Prostate gland (tissue), 2 donors: ENCODE measurements around the gene PPARA. TPM values are rescaled to one million over a fixed set of nuclear protein-coding genes. Genes with fewer than 3 reads are reported as not detected.
A peak's percentile ranks its signal among the peaks of the same experiment; 100 is the strongest.

Experiments used
- DNase-seq: peaks from one replicate; pipeline ENCODE4 v3.0.0-alpha.2; 2019; ENCODE audit warnings: low spot score
- H3K27ac ChIP-seq, 2 donors: fragments of 200-600 bp; sonication (generic); 2 replicates each; pipeline ENCODE4 v1.5.1; 2017 to 2019
- H3K27me3 ChIP-seq: fragments of 200-600 bp; sonication (generic); replicated peaks from 2 replicates; pipeline ENCODE4 v1.5.1; 2019; ENCODE audit not compliant: insufficient read depth
- H3K36me3 ChIP-seq, 2 donors: fragments of 200-600 bp; sonication (generic); 1 replicate in 1 of 2; 2 replicates in 1 of 2; pipeline versions ENCODE4 v1.5.1 to v1.8.1; 2017 to 2019
- H3K4me1 ChIP-seq: fragments of 200-600 bp; sonication (generic); replicated peaks from 2 replicates; pipeline ENCODE4 v1.5.1; 2019
- H3K4me3 ChIP-seq, 2 donors: fragments of 200-600 bp; sonication (generic); 2 replicates each; pipeline ENCODE4 v1.5.1; 2017 to 2019
- H3K9me3 ChIP-seq: fragments of 200-600 bp; sonication (generic); 2 replicates; pipeline ENCODE4 v1.5.1; 2017
- CTCF ChIP-seq, 4 experiments: fragments of 200-600 bp in 2 of 4; fragments of 450-650 bp in 2 of 4; sonication (generic) in 2 of 4; IDR thresholded peaks; 1 replicate in 3 of 4; 2 replicates in 1 of 4; pipeline ENCODE4 v1.5.1; 2016 to 2019; ENCODE audit warnings: antibody characterized with exemption in 4 of 4, mild to moderate bottlenecking in 2 of 4, moderate library complexity in 2 of 4
- POLR2A ChIP-seq: fragments of 450-650 bp; IDR thresholded peaks from one replicate; pipeline ENCODE4 v1.6.1; 2016; ENCODE audit warnings: antibody characterized with exemption, mild to moderate bottlenecking
- POLR2AphosphoS5 ChIP-seq: sonication (generic); formaldehyde crosslinking; IDR thresholded peaks from one replicate; pipeline ENCODE4 v1.6.1; 2017; ENCODE audit warnings: antibody characterized with exemption
- WGBS: methylation state at CpG from one replicate; pipeline ENCODE4 v1.1.5; 2018; 5-methylcytosine and 5-hydroxymethylcytosine counted together
- intact Hi-C: fragments of 100-400 bp; cut with DNase I; formaldehyde crosslinking; loops from one replicate; pipeline ENCODE4 v1.14.2; 2022
- total RNA-seq, 2 donors: library from RNA; depleted of rRNA; stranded (reverse); fragments of >200 nt; gene quantifications; one replicate each; pipeline ENCODE4 v1.1.0, GENCODE V29; 2016

Gene PPARA
- total RNA-seq = 10 to 100 TPM; 21.2 to 27.3 TPM

GRCh38 chr22:46150034-46150654 is at the start of gene PPARA:
Gene PPARA (plus strand): TSS chr22:46150526. CDS start chr22:46198384, 47,858 bp downstream.
- peak within 1 kb of the TSS; percentile 91 to 93 for H3K27ac ChIP-seq
- intact Hi-C loops = loop anchor here (5.0 kb wide), 1 partner anchor 117 kb away; the partner anchor contains the start of gene TTC38
- under 1% methylated on average over 30 of the region's 98 CpGs for WGBS
- no peaks in the 10 kb centered on the region for H3K36me3 ChIP-seq
- H3K4me3 ChIP-seq = peak within 1 kb of the TSS; percentile 68 to 94
- peak; percentile 91 for DNase-seq
- no peaks in the 10 kb centered on the region for H3K27me3 ChIP-seq
- H3K9me3 ChIP-seq = no peaks in the 10 kb centered on the region
- TF ChIP-seq POLR2A (peak; percentile 56), POLR2AphosphoS5 (no peak), CTCF (IDR thresholded peaks at IDR 0.05) (peak in 1 of 4 experiments; percentile 15)
- H3K4me1 ChIP-seq = no peaks in the 10 kb centered on the region

- DNase-seq = no peak
- 79% methylated on average over 11 of the region's 11 CpGs for WGBS
- Histone ChIP-seq H3K9me3 (no peaks in the 10 kb centered on the region), H3K4me1 (peaks cover 48% of the 10 kb centered on the region), H3K27ac (peak overlapping the region; percentile 89 to 91), H3K27me3 (no peaks in the 10 kb centered on the region), H3K36me3 (peaks cover 0 to 31% of the 10 kb centered on the region in 2 donors), H3K4me3 (no peak overlapping the region)
- TF ChIP-seq POLR2A (no peak), POLR2AphosphoS5 (no peak), CTCF (IDR thresholded peaks at IDR 0.05) (no peak)
- intact Hi-C loops = no loop called here
Measured at GRCh38 chr22:46102159-46102558, 48.2 kb upstream of the PPARA start.

- peaks cover 54% of the 10 kb centered on the region for H3K4me1 ChIP-seq
- H3K9me3 ChIP-seq = no peaks in the 10 kb centered on the region
- H3K4me3 ChIP-seq = no peak overlapping the region
- H3K36me3 ChIP-seq = peaks cover 0 to 30% of the 10 kb centered on the region in 2 donors
- no peak for TF ChIP-seq CTCF (IDR thresholded peaks at IDR 0.05)
- TF ChIP-seq POLR2AphosphoS5 = no peak
- no peak for TF ChIP-seq POLR2A
- DNase-seq = no peak
- WGBS = 62% methylated on average over 13 of the region's 13 CpGs
- H3K27ac ChIP-seq = peak overlapping the region; percentile 89 to 91
- intact Hi-C loops = no loop called here
- no peaks in the 10 kb centered on the region for H3K27me3 ChIP-seq
Measured at GRCh38 chr22:46102752-46103151, 47.6 kb upstream of the PPARA start.

- Histone ChIP-seq H3K36me3 (peaks cover 0 to 26% of the 10 kb centered on the region in 2 donors), H3K27me3 (no peaks in the 10 kb centered on the region), H3K9me3 (no peaks in the 10 kb centered on the region), H3K4me1 (peaks cover 59% of the 10 kb centered on the region), H3K27ac (peak overlapping the region; percentile 89 to 91), H3K4me3 (no peak overlapping the region)
- no peak for TF ChIP-seq POLR2A
- no peak for TF ChIP-seq POLR2AphosphoS5
- TF ChIP-seq CTCF (IDR thresholded peaks at IDR 0.05) = no peak
- DNase-seq = no peak
- WGBS = 80% methylated on average over 13 of the region's 13 CpGs
- intact Hi-C loops = no loop called here
Measured at GRCh38 chr22:46103181-46103580, 47.1 kb upstream of the PPARA start.

- TF ChIP-seq POLR2AphosphoS5 (no peak), CTCF (IDR thresholded peaks at IDR 0.05) (no peak), POLR2A (no peak)
- no peaks in the 10 kb centered on the region for H3K9me3 ChIP-seq
- H3K4me1 ChIP-seq = peaks cover 63% of the 10 kb centered on the region
- 76% methylated on average over 12 of the region's 19 CpGs for WGBS
- peak overlapping the region; percentile 89 to 91 for H3K27ac ChIP-seq
- H3K27me3 ChIP-seq = no peaks in the 10 kb centered on the region
- intact Hi-C loops = no loop called here
- peaks cover 0 to 21% of the 10 kb centered on the region in 2 donors for H3K36me3 ChIP-seq
- H3K4me3 ChIP-seq = no peak overlapping the region
- DNase-seq = no peak
Measured at GRCh38 chr22:46103664-46104063, 46.7 kb upstream of the PPARA start.
